HG03045 (cell line): ENCODE measurements around the gene SHCBP1L.

Source experiments
- ATAC-seq: cut with Tn5 transposase; IDR thresholded peaks from one replicate; pipeline ENCODE4 v1.9.1; 2021; ENCODE audit warnings: mild to moderate bottlenecking, moderate library complexity; ENCODE audit not compliant: unreplicated experiment

The SHCBP1L gene

DNA sequence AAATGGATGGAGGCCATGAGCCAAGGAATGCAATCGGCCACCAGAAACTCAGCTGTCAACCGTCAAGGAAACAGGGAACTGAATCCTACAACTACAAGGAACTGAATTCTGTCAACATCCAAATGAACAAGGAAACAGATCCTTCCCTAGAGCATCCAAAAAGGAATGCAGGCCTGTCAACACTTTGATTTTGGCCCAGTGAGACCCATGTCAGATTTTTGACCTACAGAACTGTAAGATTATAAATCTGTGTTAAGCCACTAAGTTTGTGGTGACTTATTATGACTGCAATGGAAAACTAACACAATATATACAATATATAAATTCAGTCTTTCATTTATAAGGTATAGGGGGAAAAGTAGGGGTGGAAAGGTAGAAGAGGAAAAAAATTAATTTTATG, 55.3 kb downstream of the SHCBP1L start:
- ATAC-seq = no peak

DNA sequence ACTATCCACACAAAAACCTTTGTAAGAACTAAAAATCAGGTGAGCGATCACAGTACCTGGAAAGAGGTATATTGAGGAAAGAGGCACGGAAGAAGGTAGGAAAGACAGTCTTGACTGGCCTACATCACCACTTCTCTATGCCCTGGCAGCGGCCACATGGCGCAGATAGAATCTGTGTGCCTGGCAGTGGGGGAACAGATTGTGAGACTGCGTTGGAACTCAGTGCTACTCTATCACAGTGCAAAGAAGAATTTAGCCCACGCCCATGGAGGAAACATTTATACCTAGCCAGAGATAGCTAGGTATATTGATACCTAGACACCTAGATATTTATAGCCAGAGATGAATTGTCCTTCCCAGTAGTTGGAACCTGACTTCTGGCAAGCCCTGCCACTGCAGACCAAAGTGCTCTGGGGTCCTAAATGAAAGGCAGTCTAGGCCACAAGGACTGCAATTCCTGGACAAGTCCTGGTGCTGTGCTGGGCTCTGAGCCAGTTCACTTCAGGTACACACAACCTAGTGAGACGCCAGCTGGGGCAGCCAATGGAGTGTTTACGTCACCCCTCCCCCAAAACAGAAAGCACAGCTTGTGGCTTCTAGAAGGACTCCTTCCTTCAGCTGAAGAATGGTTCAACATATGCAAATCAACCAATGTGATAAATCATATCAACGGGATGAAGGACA, 61.9 kb downstream of the SHCBP1L start:
- ATAC-seq = no peak

DNA sequence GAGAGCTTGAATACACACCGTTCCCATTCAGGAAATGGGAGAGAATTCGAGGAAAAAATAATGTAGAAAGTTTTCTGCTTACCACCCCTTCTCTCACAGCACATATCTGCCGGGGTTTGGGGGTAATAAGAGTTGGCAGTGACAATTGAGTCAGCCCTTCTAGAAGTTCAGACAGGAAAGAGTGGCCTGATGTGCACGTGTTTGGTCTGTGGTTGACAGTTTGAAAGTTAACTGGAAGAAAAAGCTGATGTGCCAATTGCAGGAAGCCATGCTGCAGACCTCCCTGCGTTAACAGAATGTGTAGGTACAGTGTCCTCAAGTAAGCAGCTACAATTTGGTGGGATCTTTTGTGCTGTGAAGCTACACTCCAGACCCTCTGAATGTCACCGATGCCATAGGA, 63.0 kb downstream of the SHCBP1L start:
- ATAC-seq = no peak

DNA sequence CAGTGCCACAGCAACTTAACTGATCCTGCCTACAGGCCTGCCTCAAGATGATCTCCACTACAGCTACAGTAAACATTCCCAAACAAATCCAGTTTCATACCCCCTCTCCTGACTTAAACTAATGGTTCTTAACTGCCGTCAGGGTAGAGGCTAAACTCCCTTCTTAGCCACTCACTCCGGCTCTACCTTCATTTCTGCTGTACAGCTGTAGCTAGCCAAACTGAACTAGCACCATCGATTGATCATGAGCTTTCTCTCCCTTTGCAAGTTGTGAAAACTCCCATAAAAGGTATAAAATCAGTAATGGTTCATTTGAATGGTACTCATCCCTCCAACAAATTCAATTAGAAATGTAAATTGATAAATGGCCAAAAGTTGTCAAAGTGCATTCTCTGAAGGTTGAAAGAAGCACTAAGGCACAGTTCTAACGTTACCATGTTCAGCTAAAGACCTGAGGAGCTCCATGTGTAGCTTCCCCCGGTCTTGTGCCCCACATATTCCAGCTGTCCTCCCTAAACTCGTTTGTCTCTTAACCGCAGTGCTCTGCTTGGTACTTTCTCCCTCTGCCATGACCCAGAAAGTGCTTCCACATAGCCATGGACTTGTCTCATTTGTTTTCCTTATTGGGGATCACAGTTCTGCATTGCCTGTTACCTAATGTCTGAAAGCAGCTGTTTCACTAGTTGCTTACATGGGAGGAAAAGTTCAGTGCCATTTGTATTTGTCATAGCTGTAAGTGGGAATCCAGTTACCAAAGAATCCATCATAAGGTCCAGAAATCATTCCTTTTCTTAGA, 64.0 kb downstream of the SHCBP1L start:
- ATAC-seq = no peak

DNA sequence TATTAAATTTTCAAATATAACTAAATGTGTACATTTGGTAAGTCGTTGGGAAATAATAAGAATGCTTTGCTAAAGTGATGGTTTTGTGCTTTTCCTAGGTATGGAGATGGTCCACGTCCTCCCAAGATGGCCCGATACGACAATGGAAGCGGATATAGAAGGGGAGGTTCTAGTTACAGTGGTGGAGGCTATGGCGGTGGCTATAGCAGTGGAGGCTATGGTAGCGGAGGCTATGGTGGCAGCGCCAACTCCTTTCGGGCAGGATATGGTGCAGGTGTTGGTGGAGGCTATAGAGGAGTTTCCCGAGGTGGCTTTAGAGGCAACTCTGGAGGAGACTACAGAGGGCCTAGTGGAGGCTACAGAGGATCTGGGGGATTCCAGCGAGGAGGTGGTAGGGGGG, 66.0 kb downstream of the SHCBP1L start:
- no peak for ATAC-seq

DNA sequence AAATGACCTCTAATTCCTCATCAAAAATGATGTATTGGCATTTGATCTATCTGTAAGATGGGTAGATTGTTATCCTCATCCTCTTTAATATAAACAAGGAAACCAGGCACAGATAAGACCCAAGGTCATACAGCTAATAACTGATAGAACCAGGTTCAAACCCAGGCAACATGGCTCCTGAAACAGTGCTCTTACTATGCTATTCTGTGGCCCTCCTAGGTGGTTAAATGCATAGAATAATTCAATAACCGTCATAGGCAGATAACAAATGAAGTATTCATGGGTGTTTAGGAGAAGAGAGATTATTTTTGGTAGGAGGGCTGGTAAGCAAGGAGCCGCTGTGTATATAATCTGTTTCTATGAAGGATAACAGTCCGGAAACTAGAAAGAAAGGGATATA, 67.4 kb downstream of the SHCBP1L start:
- no peak for ATAC-seq

DNA sequence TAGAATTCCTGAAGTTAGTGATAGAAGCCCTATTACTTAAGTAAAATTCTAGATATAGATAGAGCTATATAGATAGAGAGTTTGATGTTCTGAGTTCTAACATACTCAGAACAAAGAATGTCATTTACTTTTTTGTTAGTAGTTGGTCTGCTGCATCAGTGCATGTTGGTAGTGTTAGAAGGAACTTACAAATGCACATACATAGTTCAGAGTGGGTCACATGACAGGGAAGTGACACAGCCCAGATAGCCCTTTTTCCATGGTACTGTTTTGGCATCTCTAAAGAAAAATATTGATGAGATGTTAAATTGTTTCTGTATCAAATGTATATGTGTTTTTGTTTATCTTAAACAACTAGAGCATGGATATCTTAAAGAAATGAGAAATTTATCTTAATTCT, 68.1 kb downstream of the SHCBP1L start:
- no peak for ATAC-seq

DNA sequence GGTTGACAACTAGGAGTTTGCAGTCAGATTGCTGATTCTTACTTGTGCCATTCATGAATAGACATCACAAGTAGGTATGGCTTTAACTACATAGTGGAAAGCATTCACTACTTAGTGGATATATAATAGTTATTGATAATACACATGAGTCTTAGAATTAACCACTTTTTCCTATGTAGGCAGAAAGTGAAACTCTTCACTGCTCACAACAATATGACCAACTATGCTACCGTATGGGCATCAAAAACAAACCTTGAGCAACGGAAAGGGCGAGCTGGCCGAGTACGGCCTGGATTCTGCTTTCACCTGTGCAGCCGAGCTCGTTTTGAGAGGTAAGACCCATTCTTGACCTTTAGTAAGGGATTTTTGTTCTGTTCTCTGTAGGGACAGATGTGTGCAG, 75.1 kb downstream of the SHCBP1L start:
- no peak for ATAC-seq

DNA sequence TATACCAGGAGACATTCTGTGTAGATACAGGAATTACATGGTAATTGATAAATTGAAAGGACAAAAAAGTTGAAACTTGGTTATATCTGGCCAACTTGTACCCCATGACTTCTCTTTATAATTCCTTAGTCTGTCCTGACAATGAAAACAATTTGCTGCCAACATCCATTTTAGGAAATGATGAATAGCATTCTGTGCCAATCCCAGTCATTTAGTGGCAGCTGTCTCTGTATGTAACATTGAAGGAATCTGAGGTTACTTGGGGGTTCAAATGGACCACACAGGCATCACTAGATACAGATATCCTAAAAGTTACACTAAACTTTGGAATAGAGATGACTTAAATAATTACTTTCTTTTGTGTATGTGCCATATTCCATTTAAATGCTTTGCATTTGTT, 75.6 kb downstream of the SHCBP1L start:
- no peak for ATAC-seq

DNA sequence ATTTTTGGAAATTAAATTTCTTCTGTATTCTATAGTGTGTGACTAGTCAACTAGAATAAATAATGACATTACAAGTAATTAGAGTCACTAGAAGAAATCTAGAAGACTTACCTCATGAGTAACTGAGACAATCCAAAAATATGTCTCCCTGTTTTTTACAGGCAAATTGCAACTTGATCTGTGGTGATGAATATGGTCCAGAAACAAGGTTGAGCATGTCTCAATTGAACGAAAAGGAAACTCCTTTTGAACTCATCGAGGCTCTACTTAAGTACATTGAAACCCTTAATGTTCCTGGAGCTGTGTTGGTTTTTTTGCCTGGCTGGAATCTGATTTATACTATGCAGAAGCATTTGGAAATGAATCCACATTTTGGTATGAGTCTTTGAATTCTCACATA, 77.1 kb downstream of the SHCBP1L start:
- no peak for ATAC-seq

DNA sequence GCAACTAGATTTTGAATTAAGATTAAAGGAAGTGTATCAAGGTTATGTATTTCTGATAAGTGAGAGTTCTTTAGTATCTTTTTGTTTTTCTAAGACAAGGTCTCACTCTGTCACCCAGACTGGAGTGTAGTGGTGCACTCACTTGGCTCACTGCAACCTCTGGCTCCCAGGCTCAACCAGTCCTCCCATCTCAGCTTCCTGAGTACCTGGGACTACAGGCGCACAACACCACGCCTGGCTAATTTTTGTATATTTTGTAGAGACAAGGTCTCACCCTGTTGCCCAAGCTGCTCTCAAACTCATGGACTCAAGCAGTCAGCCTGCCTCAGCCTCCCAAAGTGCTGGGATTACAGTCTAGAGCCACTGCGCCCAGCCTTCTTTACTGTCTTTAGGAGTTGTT, 80.1 kb downstream of the SHCBP1L start:
- ATAC-seq = no peak

DNA sequence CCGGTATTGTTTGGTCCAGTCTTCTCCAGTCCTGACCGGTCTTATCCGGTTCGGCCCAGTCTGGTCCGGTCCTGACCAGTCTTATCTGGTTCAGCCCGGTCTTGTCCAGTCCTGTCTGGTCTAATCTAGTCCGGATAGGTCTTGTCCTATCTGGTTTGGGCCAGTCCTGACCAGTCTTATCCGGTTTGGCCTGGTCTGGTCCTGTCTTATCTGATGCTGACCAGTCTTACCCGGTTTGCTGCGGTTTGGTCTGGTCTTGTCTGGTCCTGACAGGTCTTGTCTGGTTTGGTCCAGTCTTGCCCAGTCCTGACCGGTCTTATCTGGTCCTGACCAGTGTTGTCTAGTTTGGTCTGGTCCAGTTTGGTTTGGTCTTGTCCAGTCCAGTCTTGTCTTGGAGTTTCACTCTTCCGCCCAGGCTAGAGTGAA, 83.7 kb downstream of the SHCBP1L start:
- ATAC-seq = no peak

DNA sequence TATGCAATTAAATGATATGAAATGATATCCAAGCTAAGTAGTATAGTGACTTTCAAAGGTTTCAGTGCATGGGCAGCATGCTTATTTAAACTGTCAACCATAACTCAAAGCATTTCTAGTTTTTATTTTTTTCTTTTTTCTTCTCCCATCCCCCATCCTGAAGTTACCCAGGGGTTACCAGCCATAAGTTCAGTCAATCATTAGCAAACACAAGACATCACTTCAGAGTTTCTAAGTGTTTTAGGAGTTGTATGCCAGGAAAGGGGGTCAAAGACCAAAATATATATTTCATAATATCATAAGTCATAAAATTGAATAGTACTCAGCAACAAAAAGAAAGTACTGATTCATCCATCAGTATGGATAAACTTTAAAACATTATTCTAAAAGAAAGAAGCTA, 85.1 kb downstream of the SHCBP1L start:
- ATAC-seq = no peak

DNA sequence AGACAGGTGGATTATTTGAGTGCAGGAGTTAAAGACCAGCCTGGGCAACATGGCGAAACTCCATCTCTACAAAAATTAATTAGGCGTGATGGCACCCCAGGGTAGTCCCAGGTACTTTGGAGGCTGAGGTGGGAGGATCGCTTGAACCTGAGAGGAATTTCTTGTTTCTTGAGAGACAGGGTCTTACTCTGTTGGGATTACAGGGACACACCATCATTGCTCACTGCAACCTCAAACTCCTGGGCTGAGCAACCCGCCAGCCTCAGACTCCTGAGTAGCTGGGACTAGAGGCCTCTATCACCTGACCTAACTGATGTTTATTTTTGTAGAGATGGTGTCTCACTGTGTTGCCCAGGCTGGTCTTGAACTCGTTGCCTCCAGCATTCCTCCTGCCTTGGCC, 89.0 kb downstream of the SHCBP1L start:
- ATAC-seq = no peak

DNA sequence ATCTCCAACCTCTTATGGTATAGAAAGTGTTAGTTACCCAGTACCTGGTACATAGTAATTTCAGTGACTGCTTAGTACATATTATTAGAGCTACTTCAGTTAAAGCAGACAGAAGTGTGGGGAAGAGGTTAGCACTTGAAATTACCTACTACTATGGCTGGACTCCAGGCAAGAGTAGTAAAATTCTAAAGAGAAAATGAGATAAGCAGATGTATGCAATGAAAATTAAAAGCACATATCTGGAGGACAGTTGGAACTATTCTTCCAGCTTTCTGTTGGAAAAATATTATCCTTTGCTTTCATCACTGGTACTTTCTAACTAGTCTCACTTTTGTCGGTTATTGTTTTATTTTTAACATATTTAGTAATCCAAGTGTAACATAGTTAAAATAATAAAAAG, 90.1 kb downstream of the SHCBP1L start:
- ATAC-seq = no peak

DNA sequence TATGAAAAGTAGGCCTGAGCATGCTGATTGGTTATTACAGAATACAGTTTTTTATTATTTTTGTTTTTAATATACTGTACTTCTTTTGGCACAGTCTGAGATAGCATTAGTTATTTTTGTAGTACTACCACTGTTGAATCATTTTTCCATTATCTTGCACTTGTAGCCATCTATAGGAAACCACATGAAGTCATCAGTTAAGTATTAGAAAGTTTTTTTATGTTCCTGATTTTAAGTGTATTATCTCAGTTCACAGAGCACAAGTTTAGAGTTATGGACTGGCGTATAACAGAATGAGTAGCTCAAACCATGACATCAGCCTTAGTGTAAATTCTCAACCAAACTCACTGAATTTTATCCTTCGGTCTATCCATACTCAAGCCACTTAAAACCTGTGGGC, 91.0 kb downstream of the SHCBP1L start:
- no peak for ATAC-seq

DNA sequence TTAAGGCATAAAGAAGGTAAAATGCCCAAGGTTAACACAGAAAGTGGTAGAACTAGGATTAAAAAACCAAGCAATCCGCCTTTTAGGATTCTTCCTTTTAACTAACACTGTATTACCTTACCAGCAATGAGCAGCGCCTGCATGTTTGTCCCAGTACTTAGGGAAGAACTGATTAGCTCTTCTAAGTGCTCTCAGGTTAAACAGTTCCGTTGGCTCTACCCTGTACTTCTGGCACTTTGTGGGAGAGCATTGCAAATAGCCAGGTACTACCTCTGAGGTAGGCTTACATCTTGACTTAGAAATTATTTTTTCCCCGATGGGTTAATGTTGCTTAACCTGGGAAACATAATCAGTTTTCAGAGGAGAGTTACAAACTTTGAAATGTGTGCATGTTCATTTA, 92.3 kb downstream of the SHCBP1L start:
- no peak for ATAC-seq

DNA sequence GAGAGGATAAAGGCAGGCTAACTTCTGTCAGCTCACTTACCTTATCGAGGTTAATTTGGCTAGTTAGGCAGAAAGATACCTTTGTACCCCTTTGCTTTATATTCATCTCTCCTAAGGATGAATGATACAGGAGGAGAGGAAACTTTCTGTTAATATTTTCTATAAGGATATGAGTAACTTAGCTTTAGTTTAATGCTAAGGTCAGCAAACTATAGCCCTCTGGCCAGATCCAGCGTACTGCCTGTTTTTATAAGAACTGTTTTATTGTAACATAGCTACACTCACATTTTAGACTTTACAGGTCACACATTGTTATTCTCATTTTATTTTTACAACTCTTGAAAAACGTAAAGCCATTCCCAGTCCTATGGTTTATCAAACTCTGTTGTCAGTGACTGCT, 95.8 kb downstream of the SHCBP1L start:
- ATAC-seq = no peak

DNA sequence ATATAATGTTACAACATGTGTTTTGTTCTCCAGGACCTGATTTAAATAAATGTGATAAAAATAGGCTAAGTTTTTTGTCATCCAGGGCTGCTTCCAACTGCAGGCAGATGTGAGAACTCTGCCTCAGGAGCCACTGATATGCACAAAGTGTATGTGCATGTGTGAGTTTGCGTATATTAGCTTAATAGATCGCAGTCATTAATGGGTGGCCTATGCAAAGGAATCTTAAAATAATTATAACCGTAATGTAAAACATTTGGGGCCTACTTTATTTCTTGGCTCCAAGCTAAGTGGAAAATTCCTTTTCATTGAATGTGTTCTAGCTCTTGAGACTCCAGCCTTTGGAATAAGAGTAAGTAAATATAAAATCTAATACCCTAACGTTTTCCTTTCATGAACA, 97.1 kb downstream of the SHCBP1L start:
- no peak for ATAC-seq

DNA sequence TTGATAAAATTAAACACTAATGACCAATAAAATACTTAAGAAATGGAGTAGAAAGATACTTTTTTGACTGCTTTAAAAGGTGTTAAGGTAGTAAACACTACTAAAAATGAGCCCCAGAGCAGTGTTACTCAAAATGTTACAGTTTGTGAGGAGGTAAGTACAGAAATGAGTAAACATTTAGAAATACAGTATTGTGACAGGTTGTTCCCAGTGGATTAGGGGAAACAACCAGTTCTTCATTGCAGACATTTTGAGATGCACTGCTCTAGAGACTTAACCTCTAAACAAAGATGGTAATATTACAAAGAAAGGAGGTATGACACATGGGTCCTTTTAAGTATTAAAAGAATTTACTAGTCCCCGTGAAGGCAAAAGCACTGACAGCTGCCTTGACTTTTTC, 101.1 kb downstream of the SHCBP1L start:
- no peak for ATAC-seq

DNA sequence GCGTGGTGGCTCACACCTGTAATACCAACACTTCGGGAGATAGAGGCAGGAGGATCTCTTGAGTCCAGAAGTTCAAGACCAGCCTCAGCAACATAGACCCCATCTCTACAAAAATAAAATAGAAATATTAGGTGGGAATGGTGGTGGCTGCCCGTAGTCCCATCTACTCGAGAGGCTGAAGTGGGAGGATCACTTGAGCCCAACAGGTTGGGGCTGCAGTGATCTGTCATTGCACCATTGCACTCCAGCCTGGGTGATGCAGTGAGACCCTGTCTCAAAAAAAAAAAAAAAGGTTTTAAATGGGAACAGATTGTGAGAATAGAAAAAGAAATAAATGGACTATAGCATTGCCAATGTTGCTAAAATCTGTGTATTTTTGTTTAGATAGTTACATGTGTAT, 102.6 kb downstream of the SHCBP1L start:
- ATAC-seq = no peak
